A172 (cell line): ENCODE results near the gene RIC8A. TPM values are rescaled to one million over a fixed set of nuclear protein-coding genes. Genes with fewer than 3 reads are reported as not detected.
A peak's percentile ranks its signal among the peaks of the same experiment; 100 is the strongest.

ENCODE experiments used
- DNase-seq: peaks from one replicate; pipeline ENCODE4 v3.0.0-alpha.2; 2015; ENCODE audit warnings: low spot score
- total RNA-seq: library from RNA; depleted of rRNA; stranded (reverse); fragments of >200 nt; shearing (Covaris generic); gene quantifications from 2 replicates; pipeline ENCODE4 v1.2.3, GENCODE V29; 2014; rRNA removed

The RIC8A gene
- total RNA-seq, 1 experiment from 2014 or later: 276 TPM

GRCh38 chr11:241634-242033 lies 34.1 kb downstream of the RIC8A start:
- DNase-seq: no peak

GRCh38 chr11:244376-244775 lies 36.9 kb downstream of the RIC8A start:
- DNase-seq: no peak

DNA sequence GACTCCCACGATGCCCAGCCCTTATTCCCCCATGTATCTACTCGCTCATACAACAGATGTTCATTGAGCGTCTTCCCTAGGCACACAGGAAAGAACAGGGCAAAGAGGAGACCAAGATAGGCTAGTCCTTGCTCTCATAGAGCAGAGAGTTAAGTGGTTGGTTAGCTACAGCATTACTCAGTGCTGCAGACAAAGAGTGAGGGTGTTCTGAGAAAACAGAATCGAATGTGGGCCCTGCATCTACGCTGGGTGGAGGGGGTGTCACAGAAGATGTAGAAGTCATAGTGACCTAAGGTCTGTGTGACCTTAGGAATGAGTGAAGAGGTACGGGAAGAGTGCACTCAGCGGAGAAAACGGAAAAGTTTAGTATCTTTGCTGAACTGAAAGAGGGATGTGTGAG lies 41.6 kb downstream of the RIC8A start:
- no peak for DNase-seq

DNA sequence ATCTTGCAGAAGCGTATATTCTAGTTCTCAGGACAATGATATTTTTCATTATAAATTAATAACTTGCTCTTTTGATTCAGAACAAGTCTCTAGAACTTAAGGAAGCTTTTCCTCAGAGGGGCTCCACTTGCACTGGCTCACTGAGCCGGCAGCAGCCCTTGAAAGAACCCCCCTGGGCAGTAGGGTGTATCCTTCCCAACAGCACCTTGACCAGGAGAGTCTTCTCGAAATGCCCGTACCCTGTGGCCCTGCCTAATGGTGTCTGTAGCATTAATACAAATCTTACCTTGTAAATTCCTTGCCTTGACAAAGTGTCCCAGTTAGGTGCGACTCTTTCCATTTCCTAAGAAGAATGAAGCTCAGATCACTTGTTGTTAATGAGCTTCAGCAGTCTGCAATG lies 42.8 kb downstream of the RIC8A start:
- no peak for DNase-seq

DNA sequence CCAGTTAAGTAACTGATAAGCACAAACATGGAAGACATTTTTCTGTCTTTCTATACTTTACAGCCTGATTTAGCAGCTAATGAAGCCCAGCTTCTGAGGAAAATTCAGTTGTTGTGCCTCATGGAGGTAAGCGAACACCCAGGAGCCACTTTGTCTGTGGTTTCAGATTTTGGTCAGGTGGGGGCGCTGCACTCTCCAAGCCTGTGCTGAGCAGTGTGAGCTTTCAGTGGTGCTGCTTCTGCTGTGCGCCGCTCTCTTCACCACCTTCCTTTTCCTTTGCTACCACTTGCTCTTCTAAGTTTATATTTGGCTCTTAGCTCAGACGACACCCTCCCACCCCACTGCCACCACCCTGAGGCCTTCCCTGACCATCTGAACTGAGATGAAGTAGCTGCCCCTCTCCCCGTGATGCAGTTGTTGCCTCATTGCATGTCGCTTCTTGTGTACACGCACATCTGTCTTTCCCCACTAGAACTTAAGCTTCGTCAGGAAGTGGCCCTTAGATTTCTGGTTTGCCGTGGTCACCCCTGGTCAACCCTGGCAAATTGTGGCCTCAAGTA lies 43.3 kb downstream of the RIC8A start:
- DNase-seq: peak; percentile 40

DNA sequence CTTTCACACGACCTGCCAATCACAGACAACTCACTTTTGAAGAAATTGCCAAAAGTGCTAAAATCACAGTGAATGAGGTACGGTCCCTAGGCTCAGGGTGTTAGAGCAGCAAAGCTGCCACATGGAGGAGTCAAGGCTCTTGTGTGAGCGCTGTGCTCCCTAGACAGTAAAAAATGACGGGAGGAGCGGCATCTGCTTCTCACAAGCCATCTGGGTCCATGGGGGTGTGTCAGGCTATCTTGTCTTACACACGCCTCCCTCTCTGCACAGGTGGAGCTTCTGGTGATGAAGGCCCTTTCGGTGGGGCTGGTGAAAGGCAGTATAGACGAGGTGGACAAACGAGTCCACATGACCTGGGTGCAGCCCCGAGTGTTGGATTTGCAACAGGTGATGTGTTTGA lies 44.0 kb downstream of the RIC8A start:
- no peak for DNase-seq

GRCh38 chr11:252666-253065 lies 45.2 kb downstream of the RIC8A start:
- no peak for DNase-seq

DNA sequence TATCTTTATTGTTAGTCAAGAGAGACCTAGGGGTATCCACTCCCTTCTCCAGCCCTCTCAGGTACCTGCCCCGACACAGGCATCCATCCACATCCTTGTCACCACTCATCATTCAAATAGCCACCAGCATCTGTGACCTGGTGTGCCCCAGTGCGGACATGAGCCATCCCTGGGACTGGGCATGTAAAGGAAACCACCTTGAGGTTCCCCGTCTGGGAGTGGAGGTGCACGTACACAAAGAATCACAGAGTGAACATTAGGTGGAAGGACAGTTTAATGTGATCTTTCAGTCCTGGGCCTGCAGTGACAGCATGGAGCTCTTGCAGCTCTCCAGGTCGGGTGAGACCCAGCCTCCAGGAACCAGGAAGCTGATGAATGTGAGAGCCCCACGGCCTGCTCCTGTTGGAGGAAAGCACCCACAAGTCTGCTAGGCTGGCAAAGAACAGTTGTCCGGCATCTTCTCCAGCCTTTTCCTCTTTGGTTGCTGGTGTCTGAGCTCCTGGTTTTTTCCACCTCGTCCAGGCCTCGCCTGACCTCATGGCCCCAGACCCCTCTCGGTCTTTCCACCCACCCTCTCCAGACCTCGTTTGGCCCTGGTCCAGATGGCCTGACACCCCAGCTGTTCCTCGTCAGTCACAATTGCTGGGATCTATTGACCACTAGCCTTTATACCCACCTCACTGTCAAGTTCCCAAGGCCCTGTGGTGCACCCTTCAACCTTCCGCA lies 45.8 kb downstream of the RIC8A start:
- no peak for DNase-seq

DNA sequence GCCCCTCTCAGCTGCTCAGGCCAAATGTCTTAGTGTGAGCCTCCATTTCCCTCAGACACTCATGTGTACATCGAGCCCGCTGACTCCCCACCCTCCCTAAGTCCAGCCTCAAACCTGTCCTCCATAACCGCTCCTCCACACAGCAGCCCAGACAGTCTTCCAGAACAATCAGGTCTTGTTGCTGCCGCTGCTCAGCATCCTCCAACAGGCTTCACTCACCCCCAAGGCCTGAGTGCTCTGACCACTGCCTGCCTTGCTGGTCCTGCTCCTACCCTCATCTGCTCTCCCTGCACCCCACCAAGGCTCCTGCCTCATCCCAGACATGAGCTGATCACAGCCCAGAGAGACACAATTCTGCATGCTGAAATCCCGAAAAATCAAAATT lies 46.4 kb downstream of the RIC8A start:
- DNase-seq: no peak

DNA sequence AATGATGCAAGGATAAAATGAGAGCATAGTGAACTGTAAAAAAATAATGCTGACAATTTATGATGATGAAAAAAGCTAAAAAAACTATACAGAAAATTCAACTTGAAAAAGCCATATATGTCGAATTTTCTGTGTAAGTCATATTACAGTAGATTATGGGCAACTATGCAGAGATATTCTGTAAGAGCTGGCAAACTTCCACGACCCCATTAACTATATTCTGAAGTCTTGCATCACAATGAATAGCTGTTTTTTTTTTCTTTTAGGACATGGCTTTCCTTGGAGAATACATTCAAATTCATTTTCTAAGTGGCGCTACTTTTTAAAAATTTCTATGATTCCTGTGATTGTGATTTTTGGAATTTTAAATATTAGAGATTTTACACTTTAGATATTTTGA lies 47.7 kb downstream of the RIC8A start:
- DNase-seq: no peak

- DNase-seq: no peak
Observed at GRCh38 chr11:255816-256215, 48.3 kb downstream of the RIC8A start.

- DNase-seq: no peak
Observed at GRCh38 chr11:256952-257737, 49.6 kb downstream of the RIC8A start.

- DNase-seq: no peak
Observed at GRCh38 chr11:257766-258493, 50.4 kb downstream of the RIC8A start.

DNA sequence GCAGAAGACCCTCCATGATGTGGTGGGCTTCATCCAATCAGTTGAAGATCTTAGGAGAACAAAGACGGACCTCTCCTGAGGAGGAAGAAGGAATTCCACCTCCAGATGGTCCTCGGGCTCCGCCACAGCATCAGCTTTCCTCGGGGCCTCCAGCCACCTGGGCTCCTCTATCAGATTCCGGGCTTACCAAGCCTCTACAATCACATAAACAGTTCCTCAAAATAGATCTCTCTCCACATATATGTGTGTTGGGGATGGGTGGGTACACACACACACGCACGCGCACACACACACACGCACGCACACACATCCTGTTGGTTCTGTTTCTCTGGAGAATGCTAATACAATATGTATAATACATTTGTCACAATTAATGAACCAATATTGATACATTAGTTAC lies 51.9 kb downstream of the RIC8A start:
- DNase-seq: no peak

DNA sequence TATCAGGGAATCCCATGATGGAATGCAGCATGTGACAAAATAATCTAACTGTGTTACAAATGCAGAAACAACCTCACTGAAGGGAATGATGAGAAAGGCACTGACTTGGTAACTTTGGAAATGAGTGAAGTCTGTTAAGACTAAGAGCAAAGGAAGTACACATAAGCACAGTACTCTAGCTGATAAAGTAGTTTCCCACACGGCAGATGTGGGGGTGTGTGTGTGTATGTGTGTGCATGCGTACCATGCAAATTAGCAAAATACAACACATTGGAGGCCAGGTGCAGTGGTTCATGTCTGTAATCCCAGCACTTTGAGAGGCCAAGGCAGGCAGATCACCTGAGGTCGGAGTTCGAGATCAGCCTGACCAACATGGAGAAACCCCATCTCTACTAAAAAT lies 54.1 kb downstream of the RIC8A start:
- no peak for DNase-seq

Other genes starting within 250 kb of the RIC8A start
- not detected in 2 replicates for gene SCGB1C1, start 14.6 kb upstream of the RIC8A start, total RNA-seq
- gene BET1L, start 309 bp upstream of the RIC8A start, total RNA-seq: 11.9 and 29.8 TPM in 2 replicates
- 17.5 and 19.7 TPM in 2 replicates for gene SIRT3, start 28.6 kb downstream of the RIC8A start, total RNA-seq
- 279 and 376 TPM in 2 replicates for gene PSMD13, start 29.3 kb downstream of the RIC8A start, total RNA-seq
- not detected in 2 replicates for gene NLRP6, start 70.7 kb downstream of the RIC8A start, total RNA-seq
- 13.0 and 14.2 TPM in 2 replicates for gene PGGHG, start 81.4 kb downstream of the RIC8A start, total RNA-seq
- not detected in 2 replicates for gene IFITM5, start 91.8 kb downstream of the RIC8A start, total RNA-seq
- 17.6 and 22.6 TPM in 2 replicates for gene IFITM2, start 100.1 kb downstream of the RIC8A start, total RNA-seq
- gene IFITM1, start 106.3 kb downstream of the RIC8A start, total RNA-seq: 3.1 and 4.5 TPM in 2 replicates
- gene IFITM3, start 113.2 kb downstream of the RIC8A start, total RNA-seq: 63.1 and 73.6 TPM in 2 replicates
- gene B4GALNT4, start 161.8 kb downstream of the RIC8A start, total RNA-seq: 27.9 and 40.8 TPM in 2 replicates
- gene PKP3, start 186.5 kb downstream of the RIC8A start, total RNA-seq: 39.8 and 44.0 TPM in 2 replicates
- gene SIGIRR, start 207.3 kb downstream of the RIC8A start, total RNA-seq: 3.8 and 3.9 TPM in 2 replicates
- gene ANO9, start 234.3 kb downstream of the RIC8A start, total RNA-seq: 0.19 TPM in 1 of 2 replicates, not detected in the other
- gene PTDSS2, start 242.6 kb downstream of the RIC8A start, total RNA-seq: 29.7 and 30.4 TPM in 2 replicates